CD4-positive, alpha-beta T cell (primary cell): ENCODE measurements around the gene PTOV1. TPM values are rescaled to one million over a fixed set of nuclear protein-coding genes. Genes with fewer than 3 reads are reported as not detected.

Source experiments
- ATAC-seq: fragments of 200-7000 bp; cut with Tn5 transposase; one replicate; pipeline ENCODE4 v1.10.0; 2022; ENCODE audit warnings: mild to moderate bottlenecking; ENCODE audit not compliant: poor library complexity
- CTCF ChIA-PET: fragments of 350-600 bp; sonication (Branson Sonifier 250); formaldehyde crosslinking; loops from one replicate; lab custom pipeline; 2021; ENCODE audit warnings: antibody characterized with exemption, inconsistent platforms; lab: Charles Lee
- POLR2A ChIA-PET: fragments of 350-600 bp; sonication (Branson Sonifier 250); formaldehyde crosslinking; loops from one replicate; lab custom pipeline; 2021; ENCODE audit warnings: antibody characterized with exemption, inconsistent platforms; lab: Charles Lee
- DNase-seq, 14 experiments: peaks; one replicate each; pipeline ENCODE4 v3.0.0-alpha.2; 2013 to 2020; ENCODE audit warnings: mixed read lengths in 2 of 14
- H3K27ac ChIP-seq, 2 donors: one replicate each; pipeline versions ENCODE4 v1.5.1 to v1.7.0; 2013; ENCODE audit warnings: low read length in 2 of 2, low read depth in 1 of 2, mild to moderate bottlenecking in 1 of 2
- H3K27me3 ChIP-seq, 2 experiments: 1 replicate in 1 of 2; 2 replicates in 1 of 2; pipeline versions ENCODE4 v1.6.1 to v1.7.0; 2013; ENCODE audit warnings: low read length in 2 of 2, control low read depth in 1 of 2, mild to moderate bottlenecking in 1 of 2, moderate library complexity in 1 of 2; ENCODE audit not compliant: insufficient read depth in 2 of 2, control insufficient read depth in 1 of 2
- H3K36me3 ChIP-seq: one replicate; pipeline ENCODE4 v1.6.1; 2013; ENCODE audit warnings: low read length, control low read depth; ENCODE audit not compliant: insufficient read depth
- H3K4me1 ChIP-seq: one replicate; pipeline ENCODE4 v1.6.1; 2013; ENCODE audit warnings: low read length, control low read depth; ENCODE audit not compliant: insufficient read depth
- H3K4me3 ChIP-seq: one replicate; pipeline ENCODE4 v1.5.1; 2013; ENCODE audit warnings: mild to moderate bottlenecking, low read length, moderate library complexity
- H3K9me3 ChIP-seq, 2 experiments: 1 replicate in 1 of 2; 2 replicates in 1 of 2; pipeline versions ENCODE4 v1.6.1 to v1.7.0; 2013; ENCODE audit warnings: low read length in 2 of 2, mild to moderate bottlenecking in 2 of 2, control low read depth in 1 of 2, moderate library complexity in 1 of 2; ENCODE audit not compliant: control insufficient read depth in 1 of 2, insufficient read depth in 1 of 2
- H3K27ac Mint-ChIP-seq: one replicate; pipeline ENCODE4 v1.8.0; 2020; ENCODE audit warnings: mixed read lengths
- H3K27me3 Mint-ChIP-seq: one replicate; pipeline ENCODE4 v1.8.0; 2021; ENCODE audit warnings: mixed read lengths
- H3K36me3 Mint-ChIP-seq: one replicate; pipeline ENCODE4 v1.8.0; 2021; ENCODE audit warnings: low read depth, mixed read lengths
- H3K4me1 Mint-ChIP-seq: one replicate; pipeline ENCODE4 v1.8.0; 2021; ENCODE audit warnings: low read depth, mixed read lengths
- H3K4me3 Mint-ChIP-seq: one replicate; pipeline ENCODE4 v1.8.0; 2020; ENCODE audit warnings: mild to moderate bottlenecking, mixed read lengths
- H3K9me3 Mint-ChIP-seq: one replicate; pipeline ENCODE4 v1.8.0; 2020; ENCODE audit warnings: mixed read lengths
- CTCF ChIP-seq: fragments of 200-600 bp; IDR thresholded peaks from one replicate; pipeline ENCODE4 v1.8.0; 2022; ENCODE audit warnings: antibody characterized with exemption, mild to moderate bottlenecking
- intact Hi-C, 2 experiments: fragments of 100-400 bp; cut with DNase I in 1 of 2; cut with micrococcal nuclease in 1 of 2; formaldehyde crosslinking; loops; one replicate each; pipeline versions ENCODE4 v1.15.1 to v1.9.0; 2023 to 2025; cut with DNase I, micrococcal nuclease
- total RNA-seq, 174 experiments: library from RNA in 2 of 174; stranded (reverse) in 2 of 174; gene quantifications; one replicate each; pipeline ENCODE4 v1.2.3 and lab custom pipeline; 2021 to 2026

PTOV1 gene
- total RNA-seq, 2 experiments from 2014 or later, result 127 to 134 TPM

GRCh38 chr19:49835562-49835961 is 15.4 kb upstream of the PTOV1 start:
- no peak for TF ChIP-seq CTCF
- ATAC-seq, result no peak
- H3K27me3 ChIP-seq, result no peaks in the 10 kb centered on the region
- peaks cover 65% of the 10 kb centered on the region for H3K36me3 ChIP-seq
- no peak overlapping the region for H3K27ac ChIP-seq
- Mint-ChIP-seq H3K27me3 (no peaks in the 10 kb centered on the region), H3K4me3 (no peak overlapping the region), H3K9me3 (no peaks in the 10 kb centered on the region), H3K4me1 (no peaks in the 10 kb centered on the region), H3K36me3 (peaks cover 51% of the 10 kb centered on the region), H3K27ac (no peak overlapping the region)
- DNase-seq, result no peak
- intact Hi-C loops, result no loop called here
- no peaks in the 10 kb centered on the region for H3K9me3 ChIP-seq
- CTCF ChIA-PET, result no interaction called here
- H3K4me1 ChIP-seq, result no peaks in the 10 kb centered on the region
- POLR2A ChIA-PET, result interaction anchor here (1.1 kb wide), 1 partner anchor 32 kb away, joined by 4 read pairs; the partner anchor contains the start of gene PNKP
- H3K4me3 ChIP-seq, result no peak overlapping the region

GRCh38 chr19:49836176-49837008 is 14.6 kb upstream of the PTOV1 start:
- Mint-ChIP-seq H3K27me3 (no peaks in the 10 kb centered on the region), H3K27ac (no peak overlapping the region), H3K36me3 (peaks cover 49% of the 10 kb centered on the region), H3K9me3 (no peaks in the 10 kb centered on the region), H3K4me3 (no peak overlapping the region), H3K4me1 (no peaks in the 10 kb centered on the region)
- Histone ChIP-seq H3K4me1 (no peaks in the 10 kb centered on the region), H3K27me3 (no peaks in the 10 kb centered on the region), H3K27ac (no peak overlapping the region), H3K36me3 (peaks cover 57% of the 10 kb centered on the region), H3K9me3 (no peaks in the 10 kb centered on the region), H3K4me3 (no peak overlapping the region)
- intact Hi-C loops, result no loop called here
- ChIA-PET POLR2A (no interaction called here), CTCF (no interaction called here)
- DNase-seq (no peak), ATAC-seq (no peak)
- TF ChIP-seq CTCF, result no peak

GRCh38 chr19:49837009-49837310 is 14.0 kb upstream of the PTOV1 start:
- Histone ChIP-seq H3K27me3 (no peaks in the 10 kb centered on the region), H3K27ac (no peak overlapping the region), H3K4me3 (no peak overlapping the region), H3K36me3 (peaks cover 52% of the 10 kb centered on the region), H3K9me3 (no peaks in the 10 kb centered on the region), H3K4me1 (no peaks in the 10 kb centered on the region)
- Mint-ChIP-seq H3K36me3 (peaks cover 46% of the 10 kb centered on the region), H3K4me3 (no peak overlapping the region), H3K4me1 (no peaks in the 10 kb centered on the region), H3K27ac (no peak overlapping the region), H3K27me3 (no peaks in the 10 kb centered on the region), H3K9me3 (no peaks in the 10 kb centered on the region)
- ChIA-PET POLR2A (no interaction called here), CTCF (no interaction called here)
- ATAC-seq (no peak), DNase-seq (no peak)
- no peak for TF ChIP-seq CTCF
- intact Hi-C loops, result no loop called here
